ENCODE measurements around the gene ACTR8. TPM values are rescaled to one million over a fixed set of nuclear protein-coding genes. Genes with fewer than 3 reads are reported as not detected.

The ACTR8 gene
- total RNA-seq, 2 donors from 2014 or later: 13.5 to 19.5 TPM

GRCh38 chr3:53834429-53835095, 47.4 kb downstream of the ACTR8 start:
- no peak for DNase-seq
- 87 to 92% methylated on average over 6 of the region's 6 CpGs for WGBS, 2 donors
- no peaks in the 10 kb centered on the region for H3K9me3 ChIP-seq

DNA sequence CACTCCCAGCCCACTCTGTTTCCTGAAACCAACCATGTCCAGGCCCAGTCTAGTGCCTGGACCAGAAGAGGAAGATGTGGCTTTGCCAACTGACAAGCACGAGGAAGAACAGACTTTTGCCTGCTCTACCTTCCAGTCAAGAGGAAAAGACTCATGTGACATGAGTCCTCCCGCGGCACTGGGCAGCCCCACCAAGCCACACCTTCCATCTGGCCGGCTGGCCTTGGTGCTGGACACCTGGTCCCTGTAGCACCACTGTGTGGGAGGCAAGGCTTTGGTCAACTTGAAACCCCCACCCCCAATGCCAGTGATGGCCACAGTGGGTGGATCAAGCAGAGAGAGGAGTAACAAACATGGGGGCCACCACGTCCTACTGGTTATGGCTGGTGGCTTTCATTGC, 48.3 kb downstream of the ACTR8 start:
- H3K4me3 ChIP-seq: no peak overlapping the region
- peaks cover 0 to 3% of the 10 kb centered on the region in 2 donors for H3K36me3 ChIP-seq (replicated peaks in 1 of 2; ENCODE audit: insufficient read depth in 1 of 2, low read depth in 2 of 2)
- DNase-seq (peak in 1 of 4 donors; percentile 8), ATAC-seq (no peak)
- H3K4me1 ChIP-seq: peaks cover 18% of the 10 kb centered on the region
- 83 to 88% methylated on average over 5 of the region's 5 CpGs for WGBS, 2 donors
- TF ChIP-seq POLR2A (IDR thresholded peaks at IDR 0.05) (no peak), CTCF (IDR thresholded peaks at IDR 0.05) (no peak)
- intact Hi-C loops (cut with DNase I): no loop called here
- no peak overlapping the region for H3K27ac ChIP-seq
- H3K27me3 ChIP-seq: no peaks in the 10 kb centered on the region
- H3K9me3 ChIP-seq: no peaks in the 10 kb centered on the region

More at GRCh38 chr3:53834429-53835095, 47.4 kb downstream of the ACTR8 start:
- intact Hi-C loops (cut with DNase I): no loop called here
- Histone ChIP-seq H3K27ac (no peak overlapping the region), H3K27me3 (no peaks in the 10 kb centered on the region), H3K4me3 (no peak overlapping the region), H3K36me3 (replicated peaks in 1 of 2; ENCODE audit: insufficient read depth in 1 of 2, low read depth in 2 of 2) (peaks cover 0 to 3% of the 10 kb centered on the region in 2 donors), H3K4me1 (peaks cover 18% of the 10 kb centered on the region)
- TF ChIP-seq CTCF (IDR thresholded peaks at IDR 0.05) (no peak), POLR2A (IDR thresholded peaks at IDR 0.05) (no peak)
- no peak for ATAC-seq

- no peak overlapping the region for H3K4me3 ChIP-seq
- 84% methylated on average over 9 of the region's 9 CpGs for WGBS, 2 donors
- no peak for ATAC-seq
These were observed 48.8 kb downstream of the ACTR8 start for GRCh38 chr3:53833053-53833645.

GRCh38 chr3:53830944-53831343, 51.0 kb downstream of the ACTR8 start:
- no peak overlapping the region for H3K27ac ChIP-seq
- H3K4me3 ChIP-seq: no peak overlapping the region
- H3K4me1 ChIP-seq: peaks cover 17% of the 10 kb centered on the region
- TF ChIP-seq POLR2A (IDR thresholded peaks at IDR 0.05): peak in 1 of 3 donors; percentile 5
- TF ChIP-seq CTCF (IDR thresholded peaks at IDR 0.05): no peak
- ATAC-seq (no peak), DNase-seq (no peak)
- no peaks in the 10 kb centered on the region for H3K27me3 ChIP-seq
- WGBS, 2 donors: 90 to 100% methylated on average over 3 to 6 of the region's 6 CpGs
- intact Hi-C loops (cut with DNase I): no loop called here
- no peaks in the 10 kb centered on the region for H3K9me3 ChIP-seq
- no peaks in the 10 kb centered on the region for H3K36me3 ChIP-seq (replicated peaks in 1 of 2; ENCODE audit: insufficient read depth in 1 of 2, low read depth in 2 of 2)

More at GRCh38 chr3:53833053-53833645, 48.8 kb downstream of the ACTR8 start:
- DNase-seq: peak in 1 of 4 donors; percentile 9
- Histone ChIP-seq H3K27ac (no peak overlapping the region), H3K4me1 (peaks cover 18% of the 10 kb centered on the region), H3K9me3 (no peaks in the 10 kb centered on the region), H3K36me3 (replicated peaks in 1 of 2; ENCODE audit: insufficient read depth in 1 of 2, low read depth in 2 of 2) (peaks cover 0 to 3% of the 10 kb centered on the region in 2 donors), H3K27me3 (no peaks in the 10 kb centered on the region)
- intact Hi-C loops (cut with DNase I): no loop called here
- TF ChIP-seq POLR2A (IDR thresholded peaks at IDR 0.05) (no peak), CTCF (IDR thresholded peaks at IDR 0.05) (no peak)

Measured in body of pancreas (tissue), 4 donors.